Neuron (in vitro differentiated cells): ENCODE results near the gene PRRG2.

Experiments used
- H2AFZ ChIP-seq: one replicate; pipeline ENCODE4 v1.6.1; 2013; ENCODE audit warnings: low read depth, mild to moderate bottlenecking, inconsistent platforms, low read length, moderate library complexity
- H3K27me3 ChIP-seq: one replicate; pipeline ENCODE4 v1.6.1; 2013; ENCODE audit warnings: low read length; ENCODE audit not compliant: insufficient read depth
- H3K36me3 ChIP-seq: one replicate; pipeline ENCODE4 v1.6.1; 2013; ENCODE audit warnings: low read length; ENCODE audit not compliant: insufficient read depth
- H3K4me1 ChIP-seq: one replicate; pipeline ENCODE4 v1.6.1; 2013; ENCODE audit warnings: low read length; ENCODE audit not compliant: insufficient read depth
- H3K4me3 ChIP-seq: 2 replicates; pipeline ENCODE4 v1.5.1; 2013; ENCODE audit warnings: mild to moderate bottlenecking, low read length, moderate library complexity
- H3K9me3 ChIP-seq: one replicate; pipeline ENCODE4 v1.6.1; 2013; ENCODE audit warnings: low read length

PRRG2 gene

DNA sequence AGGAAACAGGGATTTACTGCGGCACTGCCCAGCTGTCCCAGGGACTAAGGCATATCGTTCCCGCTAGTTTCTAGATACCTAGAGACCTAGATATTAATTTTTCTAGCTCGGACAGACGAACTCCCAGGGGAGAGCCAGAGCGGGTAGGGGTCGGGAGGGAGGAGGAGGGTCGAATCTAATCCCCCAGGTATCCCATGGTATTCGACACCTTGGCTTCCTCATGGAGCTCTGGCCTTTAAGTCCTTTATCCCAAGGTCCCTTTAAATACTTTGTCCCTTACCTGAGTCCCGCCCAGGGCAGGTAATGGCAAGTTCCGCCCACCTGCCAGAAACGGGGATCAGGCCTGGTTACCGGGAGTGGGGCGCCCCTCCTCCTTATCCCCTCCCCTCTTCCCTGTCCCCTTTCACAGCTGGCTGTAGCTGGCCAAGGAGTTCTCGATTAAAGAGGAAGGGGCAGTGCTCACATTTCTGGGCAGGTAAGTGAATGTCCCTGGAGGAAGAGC, at the start of gene PRRG2:
TSS of gene PRRG2 (plus strand) at position 310 of the 502 bp plus-strand sequence. CDS start 1,904 bp downstream, outside the sequence.
- peaks cover 20% of the 10 kb centered on the region for H3K4me1 ChIP-seq

GRCh38 chr19:49533551-49534488, 47.3 kb upstream of the PRRG2 start:
- Histone ChIP-seq H3K27me3 (no peaks in the 10 kb centered on the region), H3K9me3 (no peaks in the 10 kb centered on the region)

More for the DNA sequence above, at the start of gene PRRG2:
- H2AFZ ChIP-seq = peak within 1 kb of the TSS; percentile 90
- H3K27me3 ChIP-seq = no peaks in the 10 kb centered on the region
- H3K4me3 ChIP-seq = peak within 1 kb of the TSS; percentile 94
- no peaks in the 10 kb centered on the region for H3K9me3 ChIP-seq
- H3K36me3 ChIP-seq = peaks cover 2% of the 10 kb centered on the region

GRCh38 chr19:49534632-49535385, 46.3 kb upstream of the PRRG2 start:
- H3K9me3 ChIP-seq = no peaks in the 10 kb centered on the region
- no peak overlapping the region for H2AFZ ChIP-seq
- peaks cover 13% of the 10 kb centered on the region for H3K36me3 ChIP-seq
- H3K4me1 ChIP-seq = no peaks in the 10 kb centered on the region
- no peak overlapping the region for H3K4me3 ChIP-seq
- H3K27me3 ChIP-seq = no peaks in the 10 kb centered on the region

More at GRCh38 chr19:49533551-49534488, 47.3 kb upstream of the PRRG2 start:
- H3K4me3 ChIP-seq = no peak overlapping the region
- no peak overlapping the region for H2AFZ ChIP-seq
- H3K36me3 ChIP-seq = peaks cover 9% of the 10 kb centered on the region
- no peaks in the 10 kb centered on the region for H3K4me1 ChIP-seq

GRCh38 chr19:49536921-49537462, 44.1 kb upstream of the PRRG2 start:
- Histone ChIP-seq H2AFZ (no peak overlapping the region), H3K27me3 (no peaks in the 10 kb centered on the region), H3K4me3 (no peak overlapping the region), H3K4me1 (no peaks in the 10 kb centered on the region), H3K9me3 (no peaks in the 10 kb centered on the region), H3K36me3 (peaks cover 13% of the 10 kb centered on the region)

- H3K36me3 ChIP-seq = peaks cover 13% of the 10 kb centered on the region
- no peak overlapping the region for H2AFZ ChIP-seq
These were observed 42.5 kb upstream of the PRRG2 start for GRCh38 chr19:49538643-49539042.

DNA sequence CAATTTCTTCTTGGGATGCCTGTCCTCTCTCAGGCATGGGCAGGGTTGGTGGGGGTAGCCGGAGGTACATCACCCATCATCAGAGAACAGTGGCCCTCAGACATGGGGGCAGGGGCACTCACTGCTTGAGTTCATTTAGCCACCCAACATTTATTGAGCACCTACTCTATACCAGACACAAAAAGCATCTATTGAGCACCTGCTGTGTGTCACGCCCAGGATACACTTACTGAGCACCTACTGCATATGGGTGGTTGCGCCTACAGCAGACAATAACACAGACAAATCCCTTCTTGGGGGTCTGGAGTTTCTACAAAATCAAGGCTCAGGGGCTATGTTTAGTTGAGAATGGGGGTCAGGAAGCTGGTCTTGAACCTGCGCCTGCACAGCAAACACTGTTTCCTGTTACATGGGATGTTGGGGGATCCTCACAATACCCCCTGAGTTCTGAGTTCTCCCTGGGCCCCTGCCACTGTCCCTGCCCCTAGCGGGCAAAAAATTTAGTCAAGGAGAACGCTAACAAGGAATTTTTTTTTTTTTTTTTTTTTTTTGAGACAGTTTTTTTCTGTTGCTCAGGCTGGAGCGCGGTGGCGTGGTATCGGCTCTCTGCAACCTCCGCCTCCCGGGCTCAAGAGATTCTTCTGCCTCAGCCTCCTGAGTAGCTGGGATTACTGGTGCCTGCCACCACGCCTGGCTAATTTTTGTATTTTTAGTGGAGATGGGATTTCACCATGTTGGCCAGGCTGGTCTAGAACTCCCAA, 41.7 kb upstream of the PRRG2 start:
- no peaks in the 10 kb centered on the region for H3K9me3 ChIP-seq
- no peaks in the 10 kb centered on the region for H3K4me1 ChIP-seq
- H3K4me3 ChIP-seq = no peak overlapping the region
- no peak overlapping the region for H2AFZ ChIP-seq
- peaks cover 13% of the 10 kb centered on the region for H3K36me3 ChIP-seq
- no peaks in the 10 kb centered on the region for H3K27me3 ChIP-seq

More at GRCh38 chr19:49538643-49539042, 42.5 kb upstream of the PRRG2 start:
- H3K27me3 ChIP-seq = no peaks in the 10 kb centered on the region
- no peak overlapping the region for H3K4me3 ChIP-seq
- H3K9me3 ChIP-seq = no peaks in the 10 kb centered on the region
- H3K4me1 ChIP-seq = no peaks in the 10 kb centered on the region

- Histone ChIP-seq H2AFZ (no peak overlapping the region), H3K27me3 (no peaks in the 10 kb centered on the region), H3K36me3 (peaks cover 13% of the 10 kb centered on the region), H3K4me3 (no peak overlapping the region), H3K9me3 (no peaks in the 10 kb centered on the region), H3K4me1 (no peaks in the 10 kb centered on the region)
These were observed 39.2 kb upstream of the PRRG2 start for GRCh38 chr19:49541914-49542313.

DNA sequence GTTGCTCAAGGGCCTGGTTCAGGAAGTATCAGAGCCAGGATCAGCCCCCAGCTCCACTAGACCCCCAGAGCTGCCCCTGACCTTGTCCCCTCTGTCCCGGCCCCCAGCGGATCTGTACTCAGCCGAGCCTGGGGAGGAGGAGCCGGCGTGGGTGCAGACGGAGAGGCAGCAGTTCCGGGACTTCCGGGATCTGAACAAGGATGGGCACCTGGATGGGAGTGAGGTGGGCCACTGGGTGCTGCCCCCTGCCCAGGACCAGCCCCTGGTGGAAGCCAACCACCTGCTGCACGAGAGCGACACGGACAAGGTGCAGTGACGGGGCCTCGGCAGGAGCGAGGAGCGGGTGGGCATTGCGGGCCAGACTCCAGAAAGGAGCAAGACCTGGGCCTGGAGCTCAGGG, 38.7 kb upstream of the PRRG2 start:
- Histone ChIP-seq H3K9me3 (no peaks in the 10 kb centered on the region), H3K4me1 (no peaks in the 10 kb centered on the region), H2AFZ (no peak overlapping the region), H3K27me3 (no peaks in the 10 kb centered on the region), H3K4me3 (no peak overlapping the region), H3K36me3 (peaks cover 9% of the 10 kb centered on the region)

DNA sequence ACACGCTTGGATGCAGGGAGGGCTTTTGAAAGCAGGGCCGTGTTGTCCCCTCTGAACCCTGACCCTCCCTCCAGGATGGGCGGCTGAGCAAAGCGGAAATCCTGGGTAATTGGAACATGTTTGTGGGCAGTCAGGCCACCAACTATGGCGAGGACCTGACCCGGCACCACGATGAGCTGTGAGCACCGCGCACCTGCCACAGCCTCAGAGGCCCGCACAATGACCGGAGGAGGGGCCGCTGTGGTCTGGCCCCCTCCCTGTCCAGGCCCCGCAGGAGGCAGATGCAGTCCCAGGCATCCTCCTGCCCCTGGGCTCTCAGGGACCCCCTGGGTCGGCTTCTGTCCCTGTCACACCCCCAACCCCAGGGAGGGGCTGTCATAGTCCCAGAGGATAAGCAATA, 38.1 kb upstream of the PRRG2 start:
- H3K9me3 ChIP-seq = no peaks in the 10 kb centered on the region
- no peaks in the 10 kb centered on the region for H3K4me1 ChIP-seq
- no peak overlapping the region for H2AFZ ChIP-seq
- no peak overlapping the region for H3K4me3 ChIP-seq
- H3K27me3 ChIP-seq = no peaks in the 10 kb centered on the region
- H3K36me3 ChIP-seq = peaks cover 9% of the 10 kb centered on the region

DNA sequence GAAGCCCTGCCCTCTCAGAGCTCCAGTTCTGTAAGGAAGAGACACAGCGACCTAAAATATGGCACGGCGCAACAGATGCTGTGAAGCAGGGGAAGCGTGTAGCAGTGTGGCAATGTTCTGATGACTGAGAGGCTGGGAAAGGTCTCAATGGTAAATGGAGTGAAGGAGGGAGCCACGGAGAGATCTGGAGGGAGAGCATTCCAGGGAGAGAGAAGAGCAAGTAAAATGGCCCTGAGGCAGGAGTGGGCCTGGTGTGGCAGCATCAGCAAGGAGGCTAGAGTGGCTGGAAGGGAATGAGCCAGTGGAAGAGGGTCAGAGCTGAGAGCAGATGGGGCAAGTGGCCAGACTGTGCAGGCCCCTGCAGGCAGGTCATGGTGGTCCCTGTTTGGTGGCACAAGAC, 37.0 kb upstream of the PRRG2 start:
- Histone ChIP-seq H3K36me3 (peaks cover under 1% of the 10 kb centered on the region), H3K4me3 (no peak overlapping the region), H3K4me1 (no peaks in the 10 kb centered on the region), H3K27me3 (no peaks in the 10 kb centered on the region), H3K9me3 (no peaks in the 10 kb centered on the region), H2AFZ (no peak overlapping the region)

DNA sequence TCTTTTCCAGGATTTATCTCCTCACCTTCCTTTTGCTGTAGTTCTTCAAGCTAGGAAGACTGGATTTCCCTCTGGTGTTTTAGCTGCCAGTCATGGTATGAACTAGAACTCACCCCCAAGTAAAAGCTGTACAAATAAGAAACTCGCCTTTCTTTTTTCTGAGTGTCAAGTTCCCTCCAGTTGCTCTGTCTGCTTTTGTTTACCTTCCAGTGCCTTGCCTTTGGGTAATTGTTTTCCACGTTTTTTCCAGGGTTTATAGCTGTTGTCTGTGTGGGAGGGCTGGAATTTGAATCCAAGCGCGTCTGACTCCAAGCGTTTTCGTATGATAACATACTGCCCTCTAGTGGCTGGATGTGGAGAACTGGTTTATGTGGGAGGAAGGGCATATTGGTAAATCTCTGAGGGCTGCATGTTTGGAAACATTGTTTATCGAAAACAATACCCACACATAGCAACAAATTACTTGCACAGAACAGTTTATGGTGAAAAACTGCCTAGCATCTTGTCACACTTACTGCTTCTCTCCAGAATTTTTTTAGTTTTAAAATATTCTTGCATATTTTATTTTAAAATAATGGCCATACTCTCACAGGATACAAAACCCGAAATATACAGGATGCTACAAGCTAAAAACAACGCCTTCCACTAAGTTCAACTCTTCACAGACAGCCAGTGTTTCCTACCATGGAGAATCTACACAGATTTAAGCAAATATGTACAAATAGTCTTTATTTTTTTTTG, 34.1 kb upstream of the PRRG2 start:
- no peaks in the 10 kb centered on the region for H3K27me3 ChIP-seq
- H3K4me1 ChIP-seq = no peaks in the 10 kb centered on the region
- H3K4me3 ChIP-seq = no peak overlapping the region
- no peaks in the 10 kb centered on the region for H3K36me3 ChIP-seq
- H3K9me3 ChIP-seq = no peaks in the 10 kb centered on the region
- H2AFZ ChIP-seq = no peak overlapping the region

DNA sequence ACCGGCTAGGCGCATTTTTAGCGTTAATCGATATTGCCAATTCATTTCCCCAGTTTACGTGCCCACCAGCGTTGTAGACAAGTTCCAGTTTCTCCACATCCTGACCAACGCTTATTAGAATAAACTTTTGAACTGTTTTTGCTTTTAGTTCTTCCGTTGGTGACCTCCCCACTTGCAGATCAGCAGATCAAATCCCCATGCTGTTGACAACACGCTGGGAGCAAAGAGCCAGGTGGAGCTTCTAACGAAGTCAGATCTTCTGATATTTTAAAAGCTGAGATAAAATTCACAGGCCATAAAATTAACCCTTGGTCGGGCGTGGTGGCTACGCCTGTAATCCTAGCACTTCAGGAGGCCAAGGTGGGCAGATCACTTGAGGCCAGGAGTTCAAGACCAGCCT, 32.1 kb upstream of the PRRG2 start:
- H2AFZ ChIP-seq = no peak overlapping the region
- H3K4me1 ChIP-seq = no peaks in the 10 kb centered on the region
- H3K9me3 ChIP-seq = no peaks in the 10 kb centered on the region
- H3K36me3 ChIP-seq = peaks cover 2% of the 10 kb centered on the region
- no peaks in the 10 kb centered on the region for H3K27me3 ChIP-seq
- H3K4me3 ChIP-seq = no peak overlapping the region
